BLaER1 (cell line): ENCODE data around the gene SH3PXD2A.

Source experiments
- H3K27ac ChIP-seq: shearing (Covaris generic); formaldehyde crosslinking; 2 replicates; pipeline ENCODE4 v1.8.1; 2022
- H3K27me3 ChIP-seq: shearing (Covaris generic); formaldehyde crosslinking; 2 replicates; pipeline ENCODE4 v1.8.1; 2022
- H3K36me3 ChIP-seq: shearing (Covaris generic); formaldehyde crosslinking; 2 replicates; pipeline ENCODE4 v1.8.1; 2022
- H3K4me1 ChIP-seq: shearing (Covaris generic); formaldehyde crosslinking; 2 replicates; pipeline ENCODE4 v1.8.1; 2022
- H3K4me2 ChIP-seq: shearing (Covaris generic); formaldehyde crosslinking; 2 replicates; pipeline ENCODE4 v1.8.1; 2022
- H3K4me3 ChIP-seq: shearing (Covaris generic); formaldehyde crosslinking; 2 replicates; pipeline ENCODE4 v1.8.1; 2022
- H3K9ac ChIP-seq: shearing (Covaris generic); formaldehyde crosslinking; 2 replicates; pipeline ENCODE4 v1.8.1; 2022
- H3K9me3 ChIP-seq: shearing (Covaris generic); formaldehyde crosslinking; 2 replicates; pipeline ENCODE4 v1.8.1; 2022
- H4K20me1 ChIP-seq: shearing (Covaris generic); formaldehyde crosslinking; 2 replicates; pipeline ENCODE4 v1.8.1; 2022
- Cebpa-rat ChIP-seq: shearing (Covaris generic); IDR thresholded peaks from 2 replicates; pipeline ENCODE4 v1.8.1; 2022

SH3PXD2A gene

GRCh38 chr10:103836273-103836672, 19.1 kb downstream of the SH3PXD2A start:
- Histone ChIP-seq H3K27me3 (no peaks in the 10 kb centered on the region), H3K4me2 (peak overlapping the region; percentile 99), H3K9ac (peak overlapping the region; percentile 55; the same call in 1 of the 2 replicates), H4K20me1 (peaks cover 33% of the 10 kb centered on the region), H3K4me1 (peaks cover 95% of the 10 kb centered on the region), H3K4me3 (no peak overlapping the region), H3K27ac (peak overlapping the region; percentile 85), H3K36me3 (peaks cover 3% of the 10 kb centered on the region; the same call in 1 of the 2 replicates), H3K9me3 (peaks cover 10% of the 10 kb centered on the region)
- TF ChIP-seq Cebpa-rat, result no peak

GRCh38 chr10:103835096-103836050, 20.0 kb downstream of the SH3PXD2A start:
- H3K9ac ChIP-seq, result peak overlapping the region; percentile 55
- H3K4me2 ChIP-seq, result peak overlapping the region; percentile 99
- peaks cover 10% of the 10 kb centered on the region for H3K9me3 ChIP-seq
- no peaks in the 10 kb centered on the region for H3K36me3 ChIP-seq
- H3K4me1 ChIP-seq, result peaks cover 95% of the 10 kb centered on the region
- peaks cover 24% of the 10 kb centered on the region for H4K20me1 ChIP-seq
- H3K27ac ChIP-seq, result peak overlapping the region; percentile 85
- H3K4me3 ChIP-seq, result no peak overlapping the region
- no peaks in the 10 kb centered on the region for H3K27me3 ChIP-seq
- no peak for TF ChIP-seq Cebpa-rat

- no peaks in the 10 kb centered on the region for H3K27me3 ChIP-seq
- no peak for TF ChIP-seq Cebpa-rat
- peak overlapping the region; percentile 99 for H3K4me2 ChIP-seq
- H3K4me1 ChIP-seq, result peaks cover 95% of the 10 kb centered on the region
- H3K9ac ChIP-seq, result peak overlapping the region; percentile 77; the same call in 1 of the 2 replicates
- H3K9me3 ChIP-seq, result peaks cover 10% of the 10 kb centered on the region
- H3K4me3 ChIP-seq, result no peak overlapping the region
- H4K20me1 ChIP-seq, result peaks cover 23% of the 10 kb centered on the region
- peak overlapping the region; percentile 85 for H3K27ac ChIP-seq
- no peaks in the 10 kb centered on the region for H3K36me3 ChIP-seq
Measured at GRCh38 chr10:103834436-103835095, 20.8 kb downstream of the SH3PXD2A start.

DNA sequence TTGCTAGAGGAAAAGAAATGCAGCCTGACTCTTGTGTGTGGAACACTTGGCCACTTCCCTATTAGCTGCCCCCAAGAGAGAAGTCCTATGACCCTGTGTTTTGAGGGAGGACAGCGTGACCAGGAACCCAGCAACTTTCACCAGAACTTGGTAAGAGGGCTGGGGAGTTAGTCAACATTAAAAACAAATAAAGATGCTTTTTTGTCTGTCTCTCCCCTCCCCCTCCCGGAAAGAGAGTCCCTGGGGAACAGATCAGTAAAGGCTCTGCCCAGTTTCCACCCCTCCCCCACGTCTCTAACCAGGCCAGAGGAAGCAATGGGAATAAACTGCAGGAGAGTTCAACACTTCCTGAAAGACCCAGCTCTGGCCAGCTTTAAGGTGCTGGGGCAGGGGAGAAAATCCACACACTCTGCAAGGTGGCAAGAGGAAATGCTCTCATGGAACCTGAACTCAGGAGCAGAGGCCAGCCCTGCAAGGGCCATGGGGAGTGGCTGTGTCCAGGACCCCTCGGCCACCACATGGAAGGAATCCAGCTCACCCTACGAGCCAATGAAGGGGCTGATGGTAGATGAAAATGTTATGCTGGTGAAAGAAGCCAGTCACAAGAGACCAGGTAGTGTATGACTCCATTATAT, 21.5 kb downstream of the SH3PXD2A start:
- Histone ChIP-seq H3K4me3 (peak overlapping the region; percentile 52), H3K4me2 (peak overlapping the region; percentile 99), H3K9ac (peak overlapping the region; percentile 77), H3K36me3 (no peaks in the 10 kb centered on the region), H3K4me1 (peaks cover 95% of the 10 kb centered on the region), H3K9me3 (peaks cover 10% of the 10 kb centered on the region), H3K27ac (peak overlapping the region; percentile 85), H3K27me3 (no peaks in the 10 kb centered on the region), H4K20me1 (peaks cover 19% of the 10 kb centered on the region)
- TF ChIP-seq Cebpa-rat, result no peak

DNA sequence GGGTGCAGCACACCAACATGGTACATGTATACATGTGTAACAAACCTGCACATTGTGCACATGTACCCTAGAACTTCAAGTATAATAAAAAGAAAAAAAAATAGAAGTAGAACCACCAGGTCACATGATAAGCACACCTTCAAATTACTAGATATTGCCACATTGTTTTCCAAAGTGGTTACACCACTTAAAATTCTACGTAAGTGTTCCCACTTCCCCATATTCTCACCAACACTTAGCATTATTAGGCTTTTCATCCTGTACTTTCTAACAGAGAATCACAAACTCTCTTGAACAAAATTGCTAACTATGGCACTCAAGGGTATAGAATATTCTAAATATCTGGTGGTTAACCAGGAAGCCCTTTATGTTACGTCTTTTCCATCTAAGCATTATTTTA, 22.6 kb downstream of the SH3PXD2A start:
- peak overlapping the region; percentile 99 for H3K4me2 ChIP-seq
- no peak for TF ChIP-seq Cebpa-rat
- peaks cover 9% of the 10 kb centered on the region for H4K20me1 ChIP-seq
- H3K9me3 ChIP-seq, result peaks cover 10% of the 10 kb centered on the region
- H3K36me3 ChIP-seq, result no peaks in the 10 kb centered on the region
- peaks cover 95% of the 10 kb centered on the region for H3K4me1 ChIP-seq
- no peaks in the 10 kb centered on the region for H3K27me3 ChIP-seq
- peak overlapping the region; percentile 85; the same call in 1 of the 2 replicates for H3K27ac ChIP-seq
- no peak overlapping the region for H3K4me3 ChIP-seq
- H3K9ac ChIP-seq, result no peak overlapping the region

GRCh38 chr10:103829838-103830465, 25.4 kb downstream of the SH3PXD2A start:
- H3K4me3 ChIP-seq, result peak overlapping the region; percentile 42; the same call in 1 of the 2 replicates
- H3K9me3 ChIP-seq, result peaks cover 10% of the 10 kb centered on the region
- H3K27ac ChIP-seq, result peak overlapping the region; percentile 91
- H4K20me1 ChIP-seq, result no peaks in the 10 kb centered on the region
- peak overlapping the region; percentile 83 for H3K4me2 ChIP-seq
- no peaks in the 10 kb centered on the region for H3K36me3 ChIP-seq
- TF ChIP-seq Cebpa-rat, result no peak
- peaks cover 94% of the 10 kb centered on the region for H3K4me1 ChIP-seq
- H3K27me3 ChIP-seq, result no peaks in the 10 kb centered on the region
- H3K9ac ChIP-seq, result peak overlapping the region; percentile 74

DNA sequence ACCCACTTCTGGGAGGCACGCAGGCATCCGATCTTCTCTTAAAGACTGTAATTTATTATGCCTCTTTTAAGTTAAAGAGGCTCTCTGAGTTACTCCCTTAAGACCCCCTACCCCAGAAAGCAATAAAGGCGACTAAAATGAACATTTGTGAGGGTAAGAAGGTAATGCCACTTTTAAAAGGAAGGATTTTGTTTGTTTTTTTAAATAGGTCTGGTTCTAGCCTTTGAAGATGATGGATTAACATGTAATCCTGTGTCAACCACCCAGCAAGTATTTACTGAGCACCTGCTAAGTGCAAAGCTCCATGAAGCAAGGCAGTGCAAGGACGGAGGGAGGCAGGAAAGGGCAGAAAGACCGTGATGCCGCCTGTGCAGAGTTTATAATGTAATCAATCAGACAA, 26.1 kb downstream of the SH3PXD2A start:
- Histone ChIP-seq H3K9ac (peak overlapping the region; percentile 74), H3K9me3 (peaks cover 10% of the 10 kb centered on the region), H3K27me3 (no peaks in the 10 kb centered on the region), H3K27ac (peak overlapping the region; percentile 91), H3K36me3 (no peaks in the 10 kb centered on the region), H3K4me3 (peak overlapping the region; percentile 42), H4K20me1 (no peaks in the 10 kb centered on the region), H3K4me2 (peak overlapping the region; percentile 83), H3K4me1 (peaks cover 94% of the 10 kb centered on the region)
- no peak for TF ChIP-seq Cebpa-rat

GRCh38 chr10:103828587-103829197, 26.7 kb downstream of the SH3PXD2A start:
- H3K36me3 ChIP-seq, result no peaks in the 10 kb centered on the region
- H3K4me3 ChIP-seq, result peak overlapping the region; percentile 43
- no peaks in the 10 kb centered on the region for H3K27me3 ChIP-seq
- peaks cover 10% of the 10 kb centered on the region for H3K9me3 ChIP-seq
- peak overlapping the region; percentile 83 for H3K4me2 ChIP-seq
- peak overlapping the region; percentile 74 for H3K9ac ChIP-seq
- TF ChIP-seq Cebpa-rat, result no peak
- H4K20me1 ChIP-seq, result peaks cover 4% of the 10 kb centered on the region; the same call in 1 of the 2 replicates
- peak overlapping the region; percentile 91 for H3K27ac ChIP-seq
- peaks cover 94% of the 10 kb centered on the region for H3K4me1 ChIP-seq

DNA sequence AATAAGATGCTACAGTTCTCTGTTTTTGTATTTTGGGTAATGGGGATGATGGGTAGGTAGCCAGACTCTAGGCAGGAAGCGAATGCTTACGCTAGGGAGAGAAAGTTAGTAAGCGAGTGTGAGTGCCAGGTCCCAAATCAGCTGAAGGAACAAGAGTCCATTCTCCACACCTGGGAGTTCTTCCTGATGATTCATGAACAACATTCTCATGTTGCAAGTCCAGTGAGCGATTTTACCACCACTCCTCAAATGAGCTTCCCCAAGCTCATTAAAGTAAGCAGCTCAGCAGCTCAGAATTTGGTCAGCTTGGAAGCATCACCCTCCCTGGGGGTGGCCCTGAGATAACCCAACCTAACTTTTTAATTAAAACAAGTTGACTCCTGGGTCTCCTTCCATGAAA, 27.3 kb downstream of the SH3PXD2A start:
- Histone ChIP-seq H3K9ac (peak overlapping the region; percentile 74), H3K4me1 (peaks cover 94% of the 10 kb centered on the region), H3K27me3 (no peaks in the 10 kb centered on the region), H4K20me1 (peaks cover 10% of the 10 kb centered on the region; the same call in 1 of the 2 replicates), H3K36me3 (no peaks in the 10 kb centered on the region), H3K9me3 (peaks cover 9% of the 10 kb centered on the region), H3K27ac (peak overlapping the region; percentile 91), H3K4me3 (peak overlapping the region; percentile 43), H3K4me2 (peak overlapping the region; percentile 83)
- TF ChIP-seq Cebpa-rat, result no peak
